GM23338 (cell line): Measurements from ENCODE around the gene KRTAP13-4. TPM values are rescaled to one million over a fixed set of nuclear protein-coding genes. Genes with fewer than 3 reads are reported as not detected.

Source experiments
- ATAC-seq: fragments of 200-7000 bp; cut with Tn5 transposase; 3 replicates; pipeline ENCODE4 v1.9.1; 2020
- DNase-seq: peaks from one replicate; pipeline ENCODE4 v3.0.0-alpha.2; 2015; ENCODE audit warnings: low spot score
- H2AFZ ChIP-seq: fragments of 200-600 bp; sonication (generic); 2 replicates; pipeline ENCODE4 v1.8.0; 2016; ENCODE audit warnings: antibody characterized with exemption, mild to moderate bottlenecking, moderate library complexity
- H3F3A ChIP-seq: fragments of 200-600 bp; sonication (generic); replicated peaks from 2 replicates; pipeline ENCODE4 v1.8.0; 2017; ENCODE audit warnings: antibody characterized with exemption, mixed run types, low read depth
- H3K27ac ChIP-seq: fragments of 200-600 bp; sonication (generic); 2 replicates; pipeline ENCODE4 v1.6.1; 2016; ENCODE audit warnings: low read depth
- H3K27me3 ChIP-seq: fragments of 200-600 bp; sonication (generic); 2 replicates; pipeline ENCODE4 v1.8.0; 2016; ENCODE audit warnings: mild to moderate bottlenecking, mixed run types, moderate library complexity; ENCODE audit not compliant: insufficient read depth
- H3K36me3 ChIP-seq: fragments of 200-600 bp; sonication (generic); 2 replicates; pipeline ENCODE4 v1.8.0; 2016; ENCODE audit warnings: mild to moderate bottlenecking; ENCODE audit not compliant: insufficient read depth
- H3K4me1 ChIP-seq: fragments of 200-600 bp; sonication (generic); 2 replicates; pipeline ENCODE4 v1.8.0; 2016; ENCODE audit warnings: mild to moderate bottlenecking, moderate library complexity; ENCODE audit not compliant: insufficient read depth
- H3K4me2 ChIP-seq: fragments of 200-600 bp; sonication (generic); 2 replicates; pipeline ENCODE4 v1.7.1; 2017; ENCODE audit warnings: mixed run types
- H3K4me3 ChIP-seq: fragments of 200-600 bp; sonication (generic); 2 replicates; pipeline ENCODE4 v1.6.1; 2016; ENCODE audit warnings: mixed run types
- H3K79me2 ChIP-seq: fragments of 200-600 bp; sonication (generic); replicated peaks from 2 replicates; pipeline ENCODE4 v1.8.0; 2017; ENCODE audit warnings: mild to moderate bottlenecking; ENCODE audit not compliant: insufficient read depth
- H3K9me2 ChIP-seq: fragments of 200-600 bp; sonication (generic); 2 replicates; pipeline ENCODE4 v1.8.0; 2017; ENCODE audit not compliant: insufficient read depth
- H4K20me1 ChIP-seq: fragments of 200-600 bp; sonication (generic); replicated peaks from 2 replicates; pipeline ENCODE4 v1.8.0; 2017; ENCODE audit warnings: mild to moderate bottlenecking; ENCODE audit not compliant: insufficient read depth
- H3K27ac Mint-ChIP-seq: 2 replicates; pipeline ENCODE4 v1.8.0; 2020; ENCODE audit warnings: inconsistent platforms, mild to moderate bottlenecking, moderate library complexity, mixed read lengths
- H3K27me3 Mint-ChIP-seq: 3 replicates; pipeline ENCODE4 v1.8.0; 2022; ENCODE audit warnings: low read depth, mild to moderate bottlenecking, moderate library complexity, mixed read lengths, inconsistent platforms; ENCODE audit not compliant: insufficient read depth, poor library complexity
- H3K36me3 Mint-ChIP-seq: 3 replicates; pipeline ENCODE4 v1.8.0; 2021; ENCODE audit warnings: low read depth, mild to moderate bottlenecking, inconsistent platforms, moderate library complexity, mixed read lengths
- H3K4me1 Mint-ChIP-seq: 3 replicates; pipeline ENCODE4 v1.8.0; 2020; ENCODE audit warnings: mild to moderate bottlenecking, inconsistent platforms, mixed read lengths
- H3K4me3 Mint-ChIP-seq: 3 replicates; pipeline ENCODE4 v1.8.0; 2021; ENCODE audit warnings: moderate library complexity, mild to moderate bottlenecking, inconsistent platforms, mixed read lengths
- H3K9me3 Mint-ChIP-seq: 3 replicates; pipeline ENCODE4 v1.8.0; 2020; ENCODE audit warnings: moderate library complexity, mild to moderate bottlenecking, inconsistent platforms, mixed read lengths
- CREB1 ChIP-seq: fragments of 250-450 bp; sonication (Bioruptor Pico); IDR thresholded peaks from 2 replicates; pipeline ENCODE4 v1.5.0; 2020; ENCODE audit warnings: low read depth, mild to moderate bottlenecking, moderate library complexity
- CTCF ChIP-seq, 2 experiments: fragments of 200-600 bp in 1 of 2; sonication (generic) in 1 of 2; conservative IDR thresholded peaks; 2 replicates each; pipeline versions ENCODE4 v1.5.1 to v1.6.1; 2016 to 2017; ENCODE audit warnings: antibody characterized with exemption in 2 of 2, low read depth in 2 of 2, mild to moderate bottlenecking in 2 of 2, moderate library complexity in 1 of 2
- NANOG ChIP-seq: IDR thresholded peaks from 2 replicates; pipeline ENCODE4 v1.6.1; 2016; ENCODE audit warnings: antibody characterized with exemption, borderline replicate concordance
- REST ChIP-seq: IDR thresholded peaks from one replicate; pipeline ENCODE4 v1.6.1; 2018; ENCODE audit warnings: antibody characterized with exemption; ENCODE audit not compliant: unreplicated experiment
- ZNF331 ChIP-seq: fragments of 250-450 bp; sonication (Bioruptor Pico); IDR thresholded peaks from 2 replicates; pipeline ENCODE4 v1.5.0; 2020; ENCODE audit warnings: low read depth, mild to moderate bottlenecking, moderate library complexity
- polyA plus RNA-seq: library from polyadenylated mRNA; unstranded; fragments of >200 nt; fragmentation: Nextera tagmentation; extraction: Ambion mirVana; gene quantifications from 2 replicates; pipeline ENCODE4 v1.2.1, GENCODE V29; 2016
- total RNA-seq: library from RNA; depleted of rRNA; stranded (reverse); fragments of >200 nt; shearing (Covaris generic); gene quantifications from 2 replicates; pipeline ENCODE4 v1.2.3, GENCODE V29; 2014

Gene KRTAP13-4
- total and polyA plus RNA-seq, 2 experiments from 2014 or later = not detected

- no peaks in the 10 kb centered on the region for H3K79me2 ChIP-seq
- H3K27ac Mint-ChIP-seq = no peak overlapping the region
- no peak overlapping the region for H3K4me3 Mint-ChIP-seq
- no peaks in the 10 kb centered on the region for H3K36me3 ChIP-seq
- H3K27me3 Mint-ChIP-seq = no peaks in the 10 kb centered on the region
- H3K36me3 Mint-ChIP-seq = no peaks in the 10 kb centered on the region
- no peaks in the 10 kb centered on the region for H3K4me1 ChIP-seq
- no peak for TF ChIP-seq NANOG
- TF ChIP-seq ZNF331 (CRISPR knock-in tag) = no peak
- no peak for DNase-seq
- H3K9me3 Mint-ChIP-seq = no peaks in the 10 kb centered on the region
- no peak overlapping the region for H3K4me3 ChIP-seq
- H2AFZ ChIP-seq = no peak overlapping the region
- no peaks in the 10 kb centered on the region for H3K27me3 ChIP-seq
- H3F3A ChIP-seq = no peaks in the 10 kb centered on the region
- no peaks in the 10 kb centered on the region for H3K4me1 Mint-ChIP-seq
- no peak overlapping the region for H3K27ac ChIP-seq
- peaks cover 4% of the 10 kb centered on the region for H3K9me2 ChIP-seq
- no peak for ATAC-seq
- no peaks in the 10 kb centered on the region for H4K20me1 ChIP-seq
- no peak overlapping the region for H3K4me2 ChIP-seq
Observed at GRCh38 chr21:30437010-30437565, 7.1 kb downstream of the KRTAP13-4 start.

- no peaks in the 10 kb centered on the region for H3K36me3 ChIP-seq
- DNase-seq (no peak), ATAC-seq (no peak)
- Mint-ChIP-seq H3K27ac (no peak within 1 kb of the TSS), H3K9me3 (no peaks in the 10 kb centered on the region), H3K4me3 (no peak within 1 kb of the TSS), H3K4me1 (peaks cover 19% of the 10 kb centered on the region), H3K36me3 (no peaks in the 10 kb centered on the region), H3K27me3 (no peaks in the 10 kb centered on the region)
- no peaks in the 10 kb centered on the region for H4K20me1 ChIP-seq
- H3K27me3 ChIP-seq = no peaks in the 10 kb centered on the region
- H3K4me3 ChIP-seq = no peak within 1 kb of the TSS
- H3K79me2 ChIP-seq = no peaks in the 10 kb centered on the region
- H3K9me2 ChIP-seq = peaks cover 7% of the 10 kb centered on the region
- TF ChIP-seq REST (no peak), CREB1 (CRISPR knock-in tag) (no peak), CTCF (conservative IDR thresholded peaks at IDR 0.05; ENCODE audit: low read depth in 2 of 2) (no peak)
- H3K27ac ChIP-seq = no peak within 1 kb of the TSS
- no peaks in the 10 kb centered on the region for H3F3A ChIP-seq
- H2AFZ ChIP-seq = no peak within 1 kb of the TSS; the same call in 1 of the 2 replicates
- no peak within 1 kb of the TSS for H3K4me2 ChIP-seq
- H3K4me1 ChIP-seq = peaks cover 22% of the 10 kb centered on the region
Observed at GRCh38 chr21:30439975-30440374, 10.0 kb downstream of the KRTAP13-4 start, which contains the start of gene KRTAP15-1. KRTAP15-1 (plus strand) TSS chr21:30440275; CDS start chr21:30440328, 53 bp downstream.
